NCI-H2196 treated with DMSO at 0.1 percent for 48 hours (cell line): ENCODE results near the gene PHLDA2.

Source experiments
- DNase-seq: peaks from one replicate; lab custom pipeline; 2025; ENCODE audit not compliant: unreplicated experiment; lab: John Stamatoyannopoulos, UW

PHLDA2 gene, protein sequence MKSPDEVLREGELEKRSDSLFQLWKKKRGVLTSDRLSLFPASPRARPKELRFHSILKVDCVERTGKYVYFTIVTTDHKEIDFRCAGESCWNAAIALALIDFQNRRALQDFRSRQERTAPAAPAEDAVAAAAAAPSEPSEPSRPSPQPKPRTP

DNA sequence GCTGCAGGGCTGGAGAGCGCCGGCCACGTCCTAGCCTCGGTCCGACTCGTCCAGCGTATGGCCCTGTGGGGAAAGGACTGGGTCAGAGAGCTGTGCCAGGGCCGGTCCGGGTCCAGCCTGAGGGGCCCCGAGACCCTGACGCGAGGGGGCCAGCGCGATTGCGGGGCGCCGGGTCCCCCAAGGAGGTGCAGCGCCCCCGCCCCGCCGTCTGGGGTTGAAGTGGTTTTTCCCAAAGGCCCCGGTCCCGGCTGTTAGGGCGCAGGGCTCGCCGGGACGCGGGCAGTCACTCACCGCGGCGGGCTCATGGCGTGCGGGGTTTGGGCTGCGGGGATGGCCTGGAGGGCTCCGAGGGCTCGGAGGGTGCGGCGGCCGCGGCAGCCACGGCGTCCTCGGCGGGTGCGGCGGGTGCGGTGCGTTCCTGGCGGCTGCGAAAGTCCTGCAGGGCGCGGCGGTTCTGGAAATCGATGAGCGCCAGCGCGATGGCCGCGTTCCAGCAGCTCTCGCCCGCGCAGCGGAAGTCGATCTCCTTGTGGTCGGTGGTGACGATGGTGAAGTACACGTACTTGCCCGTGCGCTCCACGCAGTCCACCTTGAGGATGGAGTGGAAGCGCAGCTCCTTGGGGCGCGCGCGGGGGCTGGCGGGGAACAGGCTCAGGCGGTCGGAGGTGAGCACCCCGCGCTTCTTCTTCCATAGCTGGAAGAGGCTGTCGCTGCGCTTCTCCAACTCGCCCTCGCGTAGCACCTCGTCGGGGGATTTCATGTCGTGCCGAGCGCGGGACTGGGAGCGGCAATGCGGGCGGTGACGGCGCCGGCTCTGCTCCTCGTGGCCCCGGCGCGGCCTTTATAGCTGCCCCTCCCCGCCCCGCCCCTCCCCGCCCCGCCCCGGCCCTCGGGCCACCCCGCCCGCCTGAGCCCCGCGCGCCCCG lies at the start of gene PHLDA2:
Gene PHLDA2, minus strand, starts transcription at position 816 of the 926 bp plus-strand sequence. Its CDS starts 56 bp downstream, at position 760.
- DNase-seq, result peak; percentile 34

DNA sequence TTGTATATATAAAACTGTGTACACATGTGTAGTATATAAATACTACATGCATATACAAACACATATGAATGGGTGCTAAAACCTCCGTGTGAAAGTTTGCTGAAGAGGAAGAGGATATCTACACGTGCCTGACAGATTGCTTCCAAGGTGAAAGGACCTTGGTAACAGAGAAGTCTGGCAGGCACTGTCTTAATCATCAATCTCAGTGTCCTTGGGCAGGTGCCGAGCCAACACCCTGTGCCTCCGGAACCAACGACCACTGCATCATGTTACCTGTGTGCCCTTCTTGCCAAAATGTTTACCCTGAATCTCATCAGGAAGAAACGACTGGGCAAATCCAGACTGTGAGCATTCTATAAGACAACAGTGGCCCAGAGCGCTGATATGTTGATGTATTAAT lies 47.9 kb upstream of the PHLDA2 start:
- no peak for DNase-seq

DNA sequence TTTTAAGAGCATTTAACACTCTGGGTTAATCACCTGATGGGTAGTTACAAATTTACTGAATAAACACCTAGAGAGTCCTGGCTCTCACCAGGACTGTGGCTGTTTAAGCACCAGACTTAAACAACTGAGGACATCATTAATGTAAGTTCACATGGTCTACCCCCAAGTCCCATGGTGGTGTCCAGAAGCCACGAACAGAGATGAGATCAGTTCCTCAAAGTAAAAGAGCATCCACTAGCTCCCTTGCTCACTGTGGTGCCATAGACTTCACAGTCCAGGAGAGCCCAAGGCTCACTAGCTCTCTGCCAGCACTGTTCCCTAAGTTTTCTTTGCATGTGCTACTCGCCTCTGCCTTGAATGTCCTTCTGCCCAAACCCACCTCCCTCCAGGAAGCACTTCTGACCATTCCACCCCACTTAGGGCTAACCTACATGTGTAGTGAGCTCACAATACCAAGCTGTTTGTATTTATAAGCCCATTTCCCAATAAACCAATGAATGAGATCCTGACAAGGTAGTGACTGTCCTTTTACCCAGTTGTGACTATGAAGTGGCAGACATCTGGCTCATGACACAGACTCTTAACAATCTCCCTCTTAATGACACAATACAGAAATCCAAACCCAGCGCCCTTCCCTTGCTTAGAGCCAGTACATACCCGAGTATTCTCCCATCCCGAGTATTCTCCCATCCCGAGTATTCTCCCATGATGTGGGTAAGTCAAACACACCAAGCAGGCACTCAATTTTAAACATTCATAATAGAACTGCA lies 47.3 kb upstream of the PHLDA2 start:
- DNase-seq, result no peak

GRCh38 chr11:2975594-2975993 lies 46.4 kb upstream of the PHLDA2 start:
- peak; percentile 16 for DNase-seq

DNA sequence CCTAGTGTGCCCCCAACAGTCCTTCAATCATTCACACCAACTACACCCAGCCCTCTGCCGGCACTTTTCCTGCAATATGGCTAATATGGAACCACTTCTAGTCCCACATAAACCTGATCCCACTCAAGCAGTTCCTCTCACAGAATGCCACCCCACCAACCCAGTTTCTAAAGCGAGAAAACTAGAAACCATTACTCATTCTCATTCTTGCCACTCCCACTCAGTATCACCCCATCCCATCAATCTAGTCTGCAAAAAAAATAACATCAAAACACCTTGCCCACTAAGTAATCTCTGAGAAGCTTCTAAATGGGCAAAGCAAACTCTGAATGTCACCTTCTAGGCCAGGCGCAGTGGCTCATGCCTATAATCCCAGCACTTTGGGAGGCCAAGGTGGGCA lies 45.1 kb upstream of the PHLDA2 start:
- DNase-seq, result no peak

DNA sequence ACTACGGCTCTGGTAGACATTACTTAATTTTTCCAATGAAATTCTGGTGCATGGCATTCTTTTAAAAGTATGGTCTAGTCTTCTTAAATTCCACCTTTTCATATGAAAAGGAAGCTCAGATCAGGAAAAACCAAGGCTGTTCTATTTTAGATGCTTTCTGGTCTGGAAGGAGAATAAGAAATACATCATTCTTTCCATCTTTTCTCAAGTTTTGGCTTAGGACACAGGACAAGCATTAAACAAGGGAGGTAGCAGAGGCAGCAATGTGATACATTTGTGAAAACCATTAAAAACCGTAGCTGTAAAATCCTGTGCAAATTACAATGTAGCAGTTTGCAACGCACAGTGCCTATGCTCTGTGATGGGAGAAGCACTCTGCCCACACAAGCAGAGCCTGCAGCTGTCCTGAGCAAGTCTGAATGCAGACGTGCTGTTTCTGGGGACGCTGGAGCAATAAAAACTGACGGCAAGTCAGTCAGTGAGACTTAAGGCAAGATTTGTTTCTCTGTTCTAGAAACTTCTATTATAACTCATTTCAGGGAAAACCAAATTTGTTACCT lies 39.2 kb upstream of the PHLDA2 start:
- DNase-seq, result no peak

- DNase-seq, result no peak
These were observed 35.6 kb upstream of the PHLDA2 start for GRCh38 chr11:2964782-2965181.

- DNase-seq, result no peak
These were observed 34.5 kb upstream of the PHLDA2 start for GRCh38 chr11:2963761-2964160.

GRCh38 chr11:2963112-2963754 lies 34.0 kb upstream of the PHLDA2 start:
- no peak for DNase-seq

- no peak for DNase-seq
These were observed 31.9 kb upstream of the PHLDA2 start for GRCh38 chr11:2961080-2961479.

GRCh38 chr11:2960139-2960538 lies 30.9 kb upstream of the PHLDA2 start:
- DNase-seq, result no peak

DNA sequence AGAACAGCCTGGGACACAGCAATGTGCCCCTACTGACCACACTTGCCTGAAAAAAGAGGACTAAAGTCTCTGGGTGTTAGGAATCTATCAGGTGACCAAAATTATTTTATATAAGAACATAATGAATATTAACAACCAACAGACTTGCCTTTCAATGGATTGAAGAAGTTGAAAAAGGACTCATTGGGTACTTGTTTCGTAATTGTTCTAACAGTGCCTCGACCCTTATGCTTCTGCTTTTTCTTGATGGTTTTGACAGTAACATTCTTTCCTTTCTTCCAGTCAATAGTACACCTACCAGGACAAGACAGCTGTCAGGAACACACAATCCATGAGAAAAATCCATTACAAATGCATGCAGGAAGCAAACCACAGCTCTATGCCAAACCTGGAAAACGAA lies 29.0 kb upstream of the PHLDA2 start:
- DNase-seq, result no peak

GRCh38 chr11:2955906-2956476 lies 26.8 kb upstream of the PHLDA2 start:
- DNase-seq, result no peak

DNA sequence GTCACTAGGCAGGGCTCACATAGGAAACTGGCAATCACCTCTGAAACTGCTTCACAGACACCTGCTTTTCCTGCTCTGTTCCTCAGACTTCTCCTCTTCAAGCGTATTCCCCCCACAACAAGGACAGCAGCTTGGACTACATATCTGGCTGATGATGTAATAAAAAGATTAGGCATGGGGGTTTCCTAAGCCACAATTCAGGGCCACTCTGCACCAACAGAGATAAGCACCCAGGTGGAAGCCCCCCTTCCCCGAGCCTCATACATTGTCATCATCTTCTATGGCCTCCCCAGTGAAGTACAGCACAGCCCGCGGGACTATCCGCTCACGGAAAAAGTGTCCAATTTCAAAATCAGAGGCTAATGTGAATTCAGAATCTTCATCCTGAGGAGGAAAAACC lies 25.0 kb upstream of the PHLDA2 start:
- DNase-seq, result no peak

DNA sequence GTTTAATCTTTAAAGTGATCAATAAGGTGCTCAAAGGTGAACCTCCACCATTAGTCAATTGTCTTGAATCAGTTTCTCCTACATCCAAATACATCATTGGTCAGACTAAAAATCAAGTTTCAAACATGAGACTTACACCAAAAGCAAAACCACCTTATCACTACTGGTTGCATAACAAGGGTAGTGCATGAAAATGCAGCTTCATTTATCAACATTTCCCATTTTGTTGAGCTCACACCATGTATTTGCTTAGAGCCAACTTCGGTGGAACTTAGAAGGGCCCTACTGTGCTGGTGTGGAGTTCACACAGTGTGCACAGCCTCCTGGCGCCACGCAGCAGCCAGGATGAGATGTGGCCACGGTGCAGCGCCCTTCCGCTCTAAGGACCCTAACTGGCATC lies 23.1 kb upstream of the PHLDA2 start:
- DNase-seq, result no peak

- DNase-seq, result no peak
These were observed 22.3 kb upstream of the PHLDA2 start for GRCh38 chr11:2951231-2952110.

DNA sequence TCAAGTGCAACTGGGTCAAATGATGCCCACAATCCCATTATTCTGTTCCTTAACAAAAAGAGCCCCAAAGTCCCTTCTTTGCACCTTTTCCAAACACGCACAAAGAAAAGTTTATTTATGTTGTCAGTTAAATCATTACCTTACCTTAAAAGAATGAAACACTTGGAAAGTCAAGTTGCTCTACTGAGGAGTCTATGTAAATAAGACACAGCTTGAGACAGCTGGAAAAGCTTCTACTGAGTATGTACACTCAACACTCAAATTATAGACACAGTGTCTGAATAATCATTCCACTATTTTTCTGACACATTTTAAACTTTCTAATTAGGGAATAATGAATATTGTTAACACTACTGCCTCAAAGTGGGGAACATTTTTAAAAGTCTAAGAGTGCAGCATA lies 21.6 kb upstream of the PHLDA2 start:
- no peak for DNase-seq

DNA sequence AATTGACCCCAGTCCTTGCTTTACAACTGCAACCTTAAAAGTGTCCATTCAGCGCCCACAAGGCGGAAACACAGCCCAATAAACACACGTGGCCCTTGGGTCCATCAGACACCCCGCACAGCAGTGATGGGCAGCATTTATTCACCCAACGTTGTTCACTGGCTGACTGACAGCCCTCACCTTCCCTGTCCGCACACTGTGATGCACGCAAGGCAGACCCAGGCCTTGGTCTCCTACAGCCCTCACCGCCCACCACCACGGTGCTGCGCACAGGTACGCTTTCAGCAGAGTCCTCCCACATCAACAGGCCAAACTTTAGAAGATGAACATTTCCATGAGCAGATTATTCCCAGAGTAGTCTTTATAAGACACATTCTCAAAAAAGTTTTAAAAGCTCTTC lies 20.7 kb upstream of the PHLDA2 start:
- no peak for DNase-seq

DNA sequence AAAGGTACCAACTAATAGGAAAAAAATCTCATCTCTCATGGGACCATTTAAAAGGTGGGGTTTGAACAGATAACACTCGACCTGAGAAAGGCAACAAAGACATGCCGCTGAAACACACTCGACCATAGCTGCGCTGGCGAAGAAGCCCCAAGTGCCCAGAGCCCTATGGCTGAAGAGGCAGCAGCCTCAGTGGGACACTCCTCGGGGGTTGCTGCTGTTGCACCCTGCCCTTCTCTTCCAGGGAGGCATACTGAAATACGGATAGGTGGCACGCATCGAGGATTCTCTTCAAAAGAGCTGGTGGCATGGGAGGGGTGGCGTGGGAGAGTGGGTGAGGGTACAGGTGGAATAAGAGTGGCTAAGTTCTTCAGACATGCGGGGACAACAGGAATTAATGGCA lies 18.5 kb upstream of the PHLDA2 start:
- DNase-seq, result no peak
